CD14-positive monocyte (primary cell): ENCODE results near the gene RAPGEF1. TPM values are rescaled to one million over a fixed set of nuclear protein-coding genes. Genes with fewer than 3 reads are reported as not detected.
A peak's percentile ranks its signal among the peaks of the same experiment; 100 is the strongest.

Source experiments
- DNase-seq, 3 donors: peaks; one replicate each; pipeline ENCODE4 v3.0.0-alpha.2; 2011 to 2022
- H2AFZ ChIP-seq: 2 replicates; pipeline ENCODE4 v1.6.0; 2012; ENCODE audit warnings: mild to moderate bottlenecking, low read depth, low read length, inconsistent platforms; ENCODE audit not compliant: insufficient read depth, poor library complexity, severe bottlenecking
- H3K27ac ChIP-seq, 2 donors: 1 replicate in 1 of 2; 2 replicates in 1 of 2; pipeline ENCODE4 v1.5.1; 2012 to 2013; ENCODE audit warnings: low read length in 2 of 2, control low read depth in 1 of 2, inconsistent platforms in 1 of 2, low read depth in 1 of 2, mild to moderate bottlenecking in 1 of 2
- H3K27me3 ChIP-seq, 2 donors: one replicate each; pipeline versions ENCODE4 v1.6.0 to v1.6.1; 2011 to 2013; ENCODE audit warnings: low read length in 2 of 2; ENCODE audit not compliant: control insufficient read depth in 2 of 2, insufficient read depth in 2 of 2
- H3K36me3 ChIP-seq, 2 donors: replicated peaks in 1 of 2; 1 replicate in 1 of 2; 2 replicates in 1 of 2; pipeline versions ENCODE4 v1.5.1 to v1.6.1; 2012 to 2013; ENCODE audit warnings: low read length in 2 of 2, control low read depth in 1 of 2, inconsistent platforms in 1 of 2, mild to moderate bottlenecking in 1 of 2; ENCODE audit not compliant: insufficient read depth in 2 of 2, control insufficient read depth in 1 of 2
- H3K4me1 ChIP-seq, 2 donors: 1 replicate in 1 of 2; 2 replicates in 1 of 2; pipeline versions ENCODE4 v1.5.1 to v1.6.1; 2012 to 2013; ENCODE audit warnings: low read length in 2 of 2, control low read depth in 1 of 2, inconsistent platforms in 1 of 2, mild to moderate bottlenecking in 1 of 2, moderate library complexity in 1 of 2; ENCODE audit not compliant: insufficient read depth in 2 of 2, control insufficient read depth in 1 of 2
- H3K4me2 ChIP-seq: replicated peaks from 2 replicates; pipeline ENCODE3; 2012; ENCODE audit warnings: low read length, moderate library complexity, mild to moderate bottlenecking; ENCODE audit not compliant: poor library complexity, severe bottlenecking; ENCODE audit errors: extremely low read depth
- H3K4me3 ChIP-seq, 3 experiments: fragments of 200-600 bp in 1 of 3; sonication (generic) in 1 of 3; replicated peaks in 1 of 3; 1 replicate in 2 of 3; 2 replicates in 1 of 3; pipeline ENCODE4 v1.5.1; 2011 to 2013; ENCODE audit warnings: low read length in 3 of 3, mild to moderate bottlenecking in 3 of 3, control low read depth in 2 of 3, low read depth in 2 of 3, inconsistent platforms in 1 of 3, moderate library complexity in 1 of 3
- H3K79me2 ChIP-seq: 2 replicates; pipeline ENCODE4 v1.6.0; 2012; ENCODE audit warnings: mild to moderate bottlenecking, control low read depth, inconsistent platforms, low read length, moderate library complexity; ENCODE audit not compliant: insufficient read depth
- H3K9ac ChIP-seq: 2 replicates; pipeline ENCODE4 v1.6.0; 2017; ENCODE audit warnings: low read length, mild to moderate bottlenecking; ENCODE audit not compliant: insufficient read depth, poor library complexity, severe bottlenecking
- H3K9me3 ChIP-seq, 2 donors: replicated peaks in 1 of 2; 1 replicate in 1 of 2; 2 replicates in 1 of 2; pipeline versions ENCODE4 v1.5.1 to v1.6.1; 2012 to 2013; ENCODE audit warnings: low read length in 2 of 2, control low read depth in 1 of 2; ENCODE audit not compliant: control insufficient read depth in 1 of 2, insufficient read depth in 1 of 2
- H4K20me1 ChIP-seq: 2 replicates; pipeline ENCODE4 v1.6.0; 2012; ENCODE audit warnings: mild to moderate bottlenecking, low read length, control low read depth, moderate library complexity; ENCODE audit not compliant: insufficient read depth
- H3K27ac Mint-ChIP-seq, 7 donors: one replicate each; pipeline ENCODE4 v1.8.0; 2020; ENCODE audit warnings: mild to moderate bottlenecking in 7 of 7, mixed read lengths in 7 of 7, moderate library complexity in 6 of 7, inconsistent platforms in 2 of 7
- H3K27me3 Mint-ChIP-seq, 3 donors: one replicate each; pipeline ENCODE4 v1.8.0; 2021 to 2022; ENCODE audit warnings: low read depth in 3 of 3, mild to moderate bottlenecking in 3 of 3, mixed read lengths in 3 of 3, moderate library complexity in 3 of 3, inconsistent platforms in 1 of 3
- H3K36me3 Mint-ChIP-seq, 2 donors: one replicate each; pipeline ENCODE4 v1.8.0; 2020; ENCODE audit warnings: mixed read lengths in 2 of 2, inconsistent platforms in 1 of 2, mild to moderate bottlenecking in 1 of 2
- H3K4me1 Mint-ChIP-seq: one replicate; pipeline ENCODE4 v1.8.0; 2020; ENCODE audit warnings: mild to moderate bottlenecking, mixed read lengths
- H3K4me3 Mint-ChIP-seq, 2 donors: one replicate each; pipeline ENCODE4 v1.8.0; 2020; ENCODE audit warnings: mild to moderate bottlenecking in 2 of 2, mixed read lengths in 2 of 2, moderate library complexity in 1 of 2
- H3K9me3 Mint-ChIP-seq, 7 donors: one replicate each; pipeline ENCODE4 v1.8.0; 2020 to 2022; ENCODE audit warnings: mixed read lengths in 7 of 7, mild to moderate bottlenecking in 6 of 7, moderate library complexity in 6 of 7, inconsistent platforms in 2 of 7
- WGBS: methylation state at CpG from one replicate; pipeline ENCODE4 v1.1.5; 2013; ENCODE audit warnings: missing lambda C conversion rate; ENCODE audit not compliant: insufficient coverage; 5-methylcytosine and 5-hydroxymethylcytosine counted together
- intact Hi-C, 2 donors: fragments of 100-400 bp; cut with micrococcal nuclease; formaldehyde crosslinking; loops; one replicate each; pipeline versions ENCODE4 v1.15.0 to v1.15.1; 2023
- polyA plus RNA-seq, 3 donors: library from polyadenylated mRNA; depleted of rRNA in 1 of 3; unstranded in 2 of 3; stranded (reverse) in 1 of 3; fragments of 300-500 nt in 2 of 3; fragments of >200 nt in 1 of 3; fragmentation: Illumina TruSeq in 2 of 3; gene quantifications; 1 replicate in 2 of 3; 2 replicates in 1 of 3; pipeline ENCODE4 v1.2.3, GENCODE V29; 2012 to 2021
- TF ChIP-seq, protein P1 (sequence below): fragments of 200-600 bp; IDR thresholded peaks from one replicate; pipeline ENCODE4 v1.8.0; 2022; ENCODE audit warnings: antibody characterized with exemption, mild to moderate bottlenecking

RAPGEF1 gene
- polyA plus RNA-seq, 3 donors: 1.7 to 71.7 (median 3.0) TPM

DNA sequence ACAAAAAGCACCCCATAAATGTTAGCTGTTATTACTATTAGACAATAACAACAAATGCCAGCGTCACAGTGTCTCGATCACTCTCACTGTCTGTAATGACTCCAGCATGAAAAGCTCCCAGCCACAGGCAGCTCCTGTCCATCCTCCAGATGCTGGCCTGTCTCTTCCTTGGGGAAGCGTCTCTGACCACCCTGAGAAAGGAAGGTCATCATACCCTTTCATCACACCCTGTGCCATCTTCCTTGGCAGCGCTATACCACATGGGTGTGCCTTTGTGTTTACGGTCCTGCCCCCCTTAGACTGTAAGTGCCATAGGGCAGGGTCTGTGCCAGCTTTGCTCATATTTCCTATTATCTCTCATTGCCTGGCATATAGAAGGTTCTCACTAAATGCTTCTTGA is 104.0 kb downstream of the RAPGEF1 start:
- WGBS: 45% methylated on average over 4 of the region's 5 CpGs
- Histone ChIP-seq H3K4me2 (no peak overlapping the region), H3K79me2 (peaks cover 35% of the 10 kb centered on the region), H3K36me3 (peaks cover 35 to 66% of the 10 kb centered on the region in 2 donors), H3K9me3 (no peaks in the 10 kb centered on the region), H3K27me3 (no peaks in the 10 kb centered on the region), H2AFZ (no peak overlapping the region), H3K4me3 (no peak overlapping the region), H3K27ac (peak overlapping the region; percentile 81 to 97), H3K9ac (peak overlapping the region; percentile 74), H3K4me1 (peaks cover 34 to 42% of the 10 kb centered on the region in 2 donors), H4K20me1 (no peaks in the 10 kb centered on the region)
- DNase-seq: peak; percentile 49 to 63 (median 62)
- intact Hi-C loops: loop anchor here in 1 of 2 donors (1.0 kb wide), 1 partner anchor 20 kb away; no protein-coding TSS in a partner anchor
- no peak overlapping the region for H3K4me3 Mint-ChIP-seq
- peak overlapping the region; percentile 94 to 99 (median 96) for H3K27ac Mint-ChIP-seq
- H3K27me3 Mint-ChIP-seq: no peaks in the 10 kb centered on the region
- H3K36me3 Mint-ChIP-seq: peaks cover 73 to 84% of the 10 kb centered on the region in 2 donors
- TF ChIP-seq, protein P1, sequence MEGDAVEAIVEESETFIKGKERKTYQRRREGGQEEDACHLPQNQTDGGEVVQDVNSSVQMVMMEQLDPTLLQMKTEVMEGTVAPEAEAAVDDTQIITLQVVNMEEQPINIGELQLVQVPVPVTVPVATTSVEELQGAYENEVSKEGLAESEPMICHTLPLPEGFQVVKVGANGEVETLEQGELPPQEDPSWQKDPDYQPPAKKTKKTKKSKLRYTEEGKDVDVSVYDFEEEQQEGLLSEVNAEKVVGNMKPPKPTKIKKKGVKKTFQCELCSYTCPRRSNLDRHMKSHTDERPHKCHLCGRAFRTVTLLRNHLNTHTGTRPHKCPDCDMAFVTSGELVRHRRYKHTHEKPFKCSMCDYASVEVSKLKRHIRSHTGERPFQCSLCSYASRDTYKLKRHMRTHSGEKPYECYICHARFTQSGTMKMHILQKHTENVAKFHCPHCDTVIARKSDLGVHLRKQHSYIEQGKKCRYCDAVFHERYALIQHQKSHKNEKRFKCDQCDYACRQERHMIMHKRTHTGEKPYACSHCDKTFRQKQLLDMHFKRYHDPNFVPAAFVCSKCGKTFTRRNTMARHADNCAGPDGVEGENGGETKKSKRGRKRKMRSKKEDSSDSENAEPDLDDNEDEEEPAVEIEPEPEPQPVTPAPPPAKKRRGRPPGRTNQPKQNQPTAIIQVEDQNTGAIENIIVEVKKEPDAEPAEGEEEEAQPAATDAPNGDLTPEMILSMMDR: no peak
- no peaks in the 10 kb centered on the region for H3K9me3 Mint-ChIP-seq
- peaks cover 35% of the 10 kb centered on the region for H3K4me1 Mint-ChIP-seq

DNA sequence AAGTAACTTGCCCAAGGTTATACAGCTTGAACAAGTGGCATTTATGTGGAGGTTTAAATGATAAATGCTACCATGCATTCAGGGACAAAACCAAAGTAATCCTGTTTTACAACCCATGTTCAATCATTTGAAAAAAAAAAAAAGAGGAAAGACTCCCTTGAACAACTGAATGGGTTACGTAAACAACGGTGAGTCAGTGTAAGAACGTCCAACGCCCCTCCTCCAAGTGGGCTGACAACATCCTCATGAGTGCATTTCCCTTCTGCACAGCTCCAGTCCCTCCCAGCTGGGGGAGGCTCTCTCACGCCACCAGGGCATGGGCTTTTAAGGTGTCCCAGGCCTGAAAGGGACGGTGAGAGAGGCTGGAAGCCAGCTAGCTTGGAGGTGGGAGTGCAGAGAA is 104.6 kb downstream of the RAPGEF1 start:
- Histone ChIP-seq H3K27me3 (no peaks in the 10 kb centered on the region), H3K9me3 (no peaks in the 10 kb centered on the region), H4K20me1 (no peaks in the 10 kb centered on the region), H2AFZ (no peak overlapping the region), H3K4me2 (no peak overlapping the region), H3K79me2 (peaks cover 35% of the 10 kb centered on the region), H3K4me1 (peaks cover 34 to 42% of the 10 kb centered on the region in 2 donors), H3K4me3 (no peak overlapping the region), H3K27ac (peak overlapping the region; percentile 81 to 97), H3K9ac (peak overlapping the region; percentile 74), H3K36me3 (peaks cover 35 to 62% of the 10 kb centered on the region in 2 donors)
- Mint-ChIP-seq H3K4me1 (peaks cover 37% of the 10 kb centered on the region), H3K27ac (peak overlapping the region; percentile 94 to 99 (median 96)), H3K27me3 (no peaks in the 10 kb centered on the region), H3K4me3 (peak overlapping the region in 1 of 2 donors; percentile 60), H3K36me3 (peaks cover 73 to 84% of the 10 kb centered on the region in 2 donors), H3K9me3 (no peaks in the 10 kb centered on the region)
- 0% methylated on average over 1 of the region's 6 CpGs for WGBS
- intact Hi-C loops: loop anchor here in 1 of 2 donors (1.0 kb wide), 1 partner anchor 21 kb away; no protein-coding TSS in a partner anchor
- TF ChIP-seq, protein P1: no peak
- DNase-seq: peak; percentile 99 to 100 (median 99)
